ENCODE results near the gene DRD2.

The DRD2 gene

DNA sequence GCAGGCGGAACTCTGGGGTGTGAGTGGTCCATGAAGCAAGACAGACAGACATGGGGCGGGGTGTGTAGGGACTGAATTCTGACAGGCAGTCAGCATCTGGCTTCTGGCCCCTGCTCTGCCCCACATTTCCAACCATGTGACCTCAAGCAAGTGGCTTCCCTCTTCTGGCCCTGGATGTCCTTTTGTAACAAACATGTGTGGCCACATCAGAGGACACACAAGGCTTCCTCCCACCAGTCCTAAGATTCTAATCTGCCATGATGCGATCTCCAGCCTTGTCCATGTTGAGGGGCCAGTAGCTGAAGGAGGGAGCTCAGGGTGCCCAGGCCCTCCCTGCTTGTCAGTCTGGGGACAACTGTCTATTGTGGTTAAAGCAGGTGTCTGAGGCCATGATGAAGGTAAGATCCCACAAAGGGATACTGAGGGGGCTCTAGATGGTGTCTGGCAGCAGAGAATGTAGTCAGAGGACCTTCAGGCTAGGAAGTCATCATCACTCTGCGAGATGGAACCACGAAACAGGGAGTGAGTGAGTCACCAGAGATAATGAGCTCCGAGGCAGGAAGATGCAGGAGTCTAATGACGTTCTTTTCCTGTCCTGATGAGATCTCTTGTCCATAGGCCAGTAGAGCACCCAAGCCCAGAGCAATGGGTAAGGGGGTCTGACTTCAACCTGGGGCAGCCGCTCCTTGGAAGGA lies 27.4 kb downstream of the DRD2 start:
- H3K9me2 ChIP-seq (replicated peaks; ENCODE audit: insufficient read depth, low read length) = no peaks in the 10 kb centered on the region
- no peak overlapping the region for H3K27ac ChIP-seq (ENCODE audit: low read length)
- H4K20me1 ChIP-seq (ENCODE audit: insufficient read depth, low read length) = no peaks in the 10 kb centered on the region
- no peak overlapping the region for H2AFZ ChIP-seq (ENCODE audit: low read length)
- TF ChIP-seq, protein P1, sequence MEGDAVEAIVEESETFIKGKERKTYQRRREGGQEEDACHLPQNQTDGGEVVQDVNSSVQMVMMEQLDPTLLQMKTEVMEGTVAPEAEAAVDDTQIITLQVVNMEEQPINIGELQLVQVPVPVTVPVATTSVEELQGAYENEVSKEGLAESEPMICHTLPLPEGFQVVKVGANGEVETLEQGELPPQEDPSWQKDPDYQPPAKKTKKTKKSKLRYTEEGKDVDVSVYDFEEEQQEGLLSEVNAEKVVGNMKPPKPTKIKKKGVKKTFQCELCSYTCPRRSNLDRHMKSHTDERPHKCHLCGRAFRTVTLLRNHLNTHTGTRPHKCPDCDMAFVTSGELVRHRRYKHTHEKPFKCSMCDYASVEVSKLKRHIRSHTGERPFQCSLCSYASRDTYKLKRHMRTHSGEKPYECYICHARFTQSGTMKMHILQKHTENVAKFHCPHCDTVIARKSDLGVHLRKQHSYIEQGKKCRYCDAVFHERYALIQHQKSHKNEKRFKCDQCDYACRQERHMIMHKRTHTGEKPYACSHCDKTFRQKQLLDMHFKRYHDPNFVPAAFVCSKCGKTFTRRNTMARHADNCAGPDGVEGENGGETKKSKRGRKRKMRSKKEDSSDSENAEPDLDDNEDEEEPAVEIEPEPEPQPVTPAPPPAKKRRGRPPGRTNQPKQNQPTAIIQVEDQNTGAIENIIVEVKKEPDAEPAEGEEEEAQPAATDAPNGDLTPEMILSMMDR (IDR thresholded peaks at IDR 0.05; ENCODE audit: low read length) = no peak
- TF ChIP-seq EZH2 (optimal IDR thresholded peaks at IDR 0.05; ENCODE audit: low read depth, low read length) (no peak), EZH2phosphoT487 (IDR thresholded peaks at IDR 0.05; ENCODE audit: low read length) (no peak)
- H3K9me3 ChIP-seq (replicated peaks; ENCODE audit: insufficient read depth, low read length) = no peaks in the 10 kb centered on the region
- H3K9ac ChIP-seq (ENCODE audit: low read length) = no peak overlapping the region
- H3K4me3 ChIP-seq (ENCODE audit: low read length) = no peak overlapping the region
- no peaks in the 10 kb centered on the region for H3F3A ChIP-seq (ENCODE audit: insufficient read depth, low read length)
- no peak overlapping the region for H3K4me2 ChIP-seq (ENCODE audit: low read depth, low read length)
- no peaks in the 10 kb centered on the region for H3K36me3 ChIP-seq (replicated peaks; ENCODE audit: insufficient read depth, low read length)
- no peak for DNase-seq
- H3K79me2 ChIP-seq (ENCODE audit: low read length) = no peaks in the 10 kb centered on the region
- H3K27me3 ChIP-seq (replicated peaks; ENCODE audit: insufficient read depth, low read length) = no peaks in the 10 kb centered on the region
- no peaks in the 10 kb centered on the region for H3K4me1 ChIP-seq (ENCODE audit: low read length)

DNA sequence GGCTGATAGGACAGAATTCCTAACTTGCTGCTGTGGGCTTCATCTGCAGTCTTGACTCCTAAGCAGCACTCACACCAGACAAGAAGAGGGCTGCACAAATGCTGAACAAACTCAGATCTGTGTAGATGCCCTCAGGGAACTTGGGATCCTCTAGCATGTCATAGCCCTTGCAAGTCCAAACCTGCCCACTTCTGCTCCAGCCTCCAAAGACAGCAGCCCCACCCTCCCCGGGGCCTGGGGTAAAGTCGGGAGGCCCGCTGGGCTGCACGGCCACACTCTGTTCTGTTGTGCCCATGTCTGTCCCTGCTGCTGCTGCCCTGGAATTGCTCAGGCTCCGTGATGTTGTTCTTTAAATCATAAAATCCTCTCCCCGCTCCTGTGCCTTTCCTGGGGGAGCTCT lies 28.3 kb downstream of the DRD2 start:
- H4K20me1 ChIP-seq (ENCODE audit: insufficient read depth, low read length) = no peaks in the 10 kb centered on the region
- H3K4me3 ChIP-seq (ENCODE audit: low read length) = no peak overlapping the region
- TF ChIP-seq EZH2 (optimal IDR thresholded peaks at IDR 0.05; ENCODE audit: low read depth, low read length) = no peak
- TF ChIP-seq, protein P1 (IDR thresholded peaks at IDR 0.05; ENCODE audit: low read length) = no peak
- no peak for TF ChIP-seq EZH2phosphoT487 (IDR thresholded peaks at IDR 0.05; ENCODE audit: low read length)
- no peaks in the 10 kb centered on the region for H3K36me3 ChIP-seq (replicated peaks; ENCODE audit: insufficient read depth, low read length)
- H3K79me2 ChIP-seq (ENCODE audit: low read length) = no peaks in the 10 kb centered on the region
- no peak overlapping the region for H2AFZ ChIP-seq (ENCODE audit: low read length)
- no peak overlapping the region for H3K9ac ChIP-seq (ENCODE audit: low read length)
- H3K4me2 ChIP-seq (ENCODE audit: low read depth, low read length) = no peak overlapping the region
- no peak for DNase-seq
- no peaks in the 10 kb centered on the region for H3K27me3 ChIP-seq (replicated peaks; ENCODE audit: insufficient read depth, low read length)
- no peak overlapping the region for H3K27ac ChIP-seq (ENCODE audit: low read length)
- no peaks in the 10 kb centered on the region for H3K9me2 ChIP-seq (replicated peaks; ENCODE audit: insufficient read depth, low read length)
- no peaks in the 10 kb centered on the region for H3K4me1 ChIP-seq (ENCODE audit: low read length)
- no peaks in the 10 kb centered on the region for H3F3A ChIP-seq (ENCODE audit: insufficient read depth, low read length)
- no peaks in the 10 kb centered on the region for H3K9me3 ChIP-seq (replicated peaks; ENCODE audit: insufficient read depth, low read length)

DNA sequence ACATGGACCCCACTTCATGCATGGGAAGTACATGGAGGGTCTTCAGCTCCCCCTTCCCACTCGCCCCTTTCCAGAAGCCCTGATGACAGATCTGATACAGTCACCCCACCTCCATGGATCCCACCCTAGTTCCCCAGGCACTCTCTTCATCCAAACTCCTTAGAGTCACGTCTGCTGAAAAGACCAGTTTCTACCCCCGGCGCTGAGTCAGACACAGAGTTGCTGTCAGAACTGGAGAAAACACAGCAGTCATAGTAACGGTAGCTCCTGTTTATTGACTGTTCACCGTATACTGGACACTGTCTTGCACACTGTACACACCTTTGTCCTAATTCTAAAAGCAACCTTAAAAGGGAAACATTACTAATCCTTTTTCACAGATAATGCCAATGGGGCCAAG lies 29.1 kb downstream of the DRD2 start:
- no peak for DNase-seq
- no peak overlapping the region for H3K4me2 ChIP-seq (ENCODE audit: low read depth, low read length)
- H3F3A ChIP-seq (ENCODE audit: insufficient read depth, low read length) = no peaks in the 10 kb centered on the region
- no peaks in the 10 kb centered on the region for H3K9me2 ChIP-seq (replicated peaks; ENCODE audit: insufficient read depth, low read length)
- H3K4me1 ChIP-seq (ENCODE audit: low read length) = no peaks in the 10 kb centered on the region
- H3K79me2 ChIP-seq (ENCODE audit: low read length) = no peaks in the 10 kb centered on the region
- TF ChIP-seq EZH2phosphoT487 (IDR thresholded peaks at IDR 0.05; ENCODE audit: low read length) (no peak), EZH2 (optimal IDR thresholded peaks at IDR 0.05; ENCODE audit: low read depth, low read length) (no peak)
- TF ChIP-seq, protein P1 (IDR thresholded peaks at IDR 0.05; ENCODE audit: low read length) = no peak
- no peaks in the 10 kb centered on the region for H3K9me3 ChIP-seq (replicated peaks; ENCODE audit: insufficient read depth, low read length)
- H3K36me3 ChIP-seq (replicated peaks; ENCODE audit: insufficient read depth, low read length) = no peaks in the 10 kb centered on the region
- no peaks in the 10 kb centered on the region for H4K20me1 ChIP-seq (ENCODE audit: insufficient read depth, low read length)
- H3K27ac ChIP-seq (ENCODE audit: low read length) = no peak overlapping the region
- H2AFZ ChIP-seq (ENCODE audit: low read length) = no peak overlapping the region
- H3K4me3 ChIP-seq (ENCODE audit: low read length) = no peak overlapping the region
- no peak overlapping the region for H3K9ac ChIP-seq (ENCODE audit: low read length)
- no peaks in the 10 kb centered on the region for H3K27me3 ChIP-seq (replicated peaks; ENCODE audit: insufficient read depth, low read length)

Data from MM.1S (cell line).